GM19455 (cell line): ENCODE measurements around the gene GALNT15.
A peak's percentile ranks its signal among the peaks of the same experiment; 100 is the strongest.

Experiments
- ATAC-seq: cut with Tn5 transposase; IDR thresholded peaks from one replicate; pipeline ENCODE4 v1.9.1; 2021; ENCODE audit not compliant: unreplicated experiment

GALNT15 gene

DNA sequence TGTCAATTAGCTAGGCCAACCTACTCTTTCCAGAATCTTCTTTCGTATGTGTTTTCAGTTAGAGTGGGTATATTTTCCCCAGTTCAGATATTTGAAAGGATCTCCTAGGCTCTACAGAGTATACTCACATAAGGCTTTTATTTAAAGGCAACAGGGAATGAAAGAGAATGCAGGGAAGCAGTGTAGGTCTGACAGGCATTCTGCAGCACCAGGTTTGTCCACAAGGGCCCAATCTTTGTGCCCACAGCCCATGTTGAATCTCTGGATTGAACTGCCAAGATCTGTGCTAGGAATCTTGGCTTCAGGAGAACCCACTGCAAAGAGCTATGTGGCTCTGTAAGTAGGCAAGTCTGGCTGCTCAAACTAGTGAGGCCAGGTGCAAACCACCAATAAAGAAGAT, 24.2 kb upstream of the GALNT15 start:
- no peak for ATAC-seq

DNA sequence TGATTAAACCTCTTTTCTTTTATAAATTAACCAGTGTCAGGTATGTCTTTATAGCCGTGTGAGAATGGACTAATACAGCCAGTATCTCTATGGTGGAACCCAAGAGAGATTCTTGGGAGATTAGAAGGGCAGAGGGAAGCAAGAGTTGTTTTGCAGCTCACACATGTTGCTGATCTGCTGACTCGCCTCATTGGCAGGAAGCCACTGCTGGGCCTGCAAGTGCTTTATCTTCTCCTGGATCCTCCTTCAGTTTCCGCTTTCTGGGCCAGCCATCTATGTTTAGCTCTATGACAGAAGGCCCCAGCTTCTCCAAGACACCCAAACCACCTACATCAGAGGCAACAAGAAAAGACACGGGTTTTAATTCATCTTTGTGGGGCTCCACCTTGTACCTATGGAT, 23.4 kb upstream of the GALNT15 start:
- ATAC-seq, result no peak

DNA sequence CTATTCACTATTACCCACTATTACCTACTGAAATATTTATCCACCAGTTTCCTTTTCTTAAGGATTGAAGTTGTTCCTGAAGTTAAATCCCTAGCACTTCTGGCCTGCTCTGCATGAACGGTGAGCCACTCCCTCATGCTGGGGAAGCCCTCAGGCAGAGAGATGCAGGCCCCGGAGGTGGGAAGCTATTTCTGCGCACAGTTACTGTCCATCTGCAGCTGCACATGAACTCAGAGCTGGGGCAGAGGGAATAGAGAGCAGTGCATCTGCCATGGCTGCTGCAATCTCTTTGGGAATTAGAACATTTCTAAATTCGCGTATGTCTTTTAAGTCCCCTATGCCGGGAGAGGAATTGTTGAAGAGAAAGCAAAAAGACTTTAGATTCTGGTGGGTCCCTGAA, 6.3 kb upstream of the GALNT15 start:
- ATAC-seq, result no peak

DNA sequence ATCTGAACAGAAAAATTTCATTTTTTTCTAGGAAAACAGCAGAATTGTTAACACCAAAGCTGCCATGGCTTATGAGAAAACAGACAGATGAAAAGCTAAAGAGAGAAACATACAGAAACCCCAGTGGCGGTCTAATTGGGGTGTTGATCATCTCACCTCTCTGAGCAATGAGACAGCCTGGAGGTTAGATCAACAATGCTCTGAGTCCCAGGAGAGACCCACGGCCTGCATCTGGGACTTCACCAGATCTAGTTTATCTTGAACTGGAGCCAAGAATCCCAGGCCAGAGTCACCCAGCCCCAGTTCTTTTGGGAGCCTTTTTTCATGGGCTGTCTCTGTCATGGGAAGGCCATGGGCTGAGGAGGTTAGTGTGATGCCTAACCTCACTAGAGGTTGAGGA, 3.5 kb upstream of the GALNT15 start:
- ATAC-seq, result no peak

DNA sequence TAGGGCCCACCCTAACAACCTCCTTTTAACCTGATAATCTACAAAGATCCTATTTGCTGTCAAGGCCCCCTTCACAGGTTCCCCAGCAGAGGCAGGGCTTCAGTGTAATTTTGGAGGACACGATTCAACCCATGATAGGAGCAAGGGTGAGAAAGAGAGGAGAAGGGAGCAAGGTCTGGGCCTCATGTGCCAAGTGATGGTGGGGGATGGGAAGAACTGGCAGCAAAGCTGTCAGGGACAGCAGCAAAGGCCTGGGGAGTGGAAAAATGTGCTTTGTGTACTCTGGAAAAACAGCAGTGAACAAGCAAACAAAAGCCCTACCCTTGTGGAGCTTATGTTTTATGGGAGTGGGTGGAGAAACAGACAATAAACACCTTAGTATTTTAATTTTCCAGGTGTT, 2.7 kb upstream of the GALNT15 start:
- ATAC-seq, result no peak

DNA sequence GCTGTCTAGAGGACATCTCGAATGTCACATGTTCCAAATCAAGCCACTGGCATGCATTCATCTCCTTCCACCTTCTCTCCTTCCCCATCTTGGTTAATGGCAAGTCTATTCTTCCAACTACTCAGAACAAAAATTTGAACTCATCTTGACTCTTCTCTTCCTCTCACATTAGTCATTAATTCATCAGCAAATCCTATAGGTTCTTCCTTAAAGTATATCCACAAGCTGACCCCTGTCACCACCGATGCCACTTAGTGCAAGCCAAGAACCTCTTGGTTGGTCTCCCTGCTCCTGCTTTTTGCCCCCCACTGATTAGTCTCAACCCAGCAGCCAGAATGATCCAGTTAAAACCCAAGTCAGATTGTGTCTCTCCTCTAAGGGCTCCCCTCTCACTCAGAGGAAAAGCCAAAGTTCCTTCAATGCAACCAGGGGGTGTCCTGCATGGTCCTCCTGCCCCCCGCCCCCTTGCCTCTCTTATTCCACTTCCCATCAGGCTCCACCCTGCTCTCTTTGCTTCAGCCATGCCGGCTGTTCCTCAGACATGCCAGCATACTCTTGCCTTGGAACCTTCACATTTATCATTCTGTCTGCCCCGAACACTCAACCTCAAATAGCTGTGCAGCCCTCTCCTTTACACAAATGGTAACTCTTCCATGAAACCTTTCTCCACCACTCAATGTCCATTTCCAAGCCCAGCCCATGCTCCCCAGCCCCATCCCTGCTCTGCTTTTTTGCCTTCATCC, 1.0 kb upstream of the GALNT15 start:
- no peak for ATAC-seq

- ATAC-seq, result no peak
Measured at GRCh38 chr3:16174026-16174355, 489 bp upstream of the GALNT15 start.

GRCh38 chr3:16174976-16175901, 759 bp downstream of the GALNT15 start:
- ATAC-seq, result no peak

GRCh38 chr3:16176391-16177030, 2.0 kb downstream of the GALNT15 start:
- ATAC-seq, result no peak

DNA sequence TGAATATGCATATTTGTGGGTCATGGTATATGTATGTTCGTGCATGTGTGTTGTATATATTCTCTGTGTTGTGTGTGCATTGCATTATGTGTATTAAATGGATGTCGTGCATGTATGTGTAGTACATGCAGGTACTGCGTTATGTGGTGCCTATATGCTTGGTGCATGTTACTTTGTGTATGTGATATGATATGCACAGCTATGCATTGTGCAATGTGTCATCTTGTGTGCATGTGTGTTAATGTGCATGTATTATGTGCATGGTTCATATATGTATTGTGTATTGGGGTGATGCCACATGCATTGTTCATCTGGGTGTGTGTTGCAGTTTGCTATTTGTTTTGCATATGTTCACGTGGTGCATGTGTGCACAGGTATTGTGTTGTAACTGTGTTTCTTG, 2.9 kb downstream of the GALNT15 start:
- ATAC-seq, result no peak

DNA sequence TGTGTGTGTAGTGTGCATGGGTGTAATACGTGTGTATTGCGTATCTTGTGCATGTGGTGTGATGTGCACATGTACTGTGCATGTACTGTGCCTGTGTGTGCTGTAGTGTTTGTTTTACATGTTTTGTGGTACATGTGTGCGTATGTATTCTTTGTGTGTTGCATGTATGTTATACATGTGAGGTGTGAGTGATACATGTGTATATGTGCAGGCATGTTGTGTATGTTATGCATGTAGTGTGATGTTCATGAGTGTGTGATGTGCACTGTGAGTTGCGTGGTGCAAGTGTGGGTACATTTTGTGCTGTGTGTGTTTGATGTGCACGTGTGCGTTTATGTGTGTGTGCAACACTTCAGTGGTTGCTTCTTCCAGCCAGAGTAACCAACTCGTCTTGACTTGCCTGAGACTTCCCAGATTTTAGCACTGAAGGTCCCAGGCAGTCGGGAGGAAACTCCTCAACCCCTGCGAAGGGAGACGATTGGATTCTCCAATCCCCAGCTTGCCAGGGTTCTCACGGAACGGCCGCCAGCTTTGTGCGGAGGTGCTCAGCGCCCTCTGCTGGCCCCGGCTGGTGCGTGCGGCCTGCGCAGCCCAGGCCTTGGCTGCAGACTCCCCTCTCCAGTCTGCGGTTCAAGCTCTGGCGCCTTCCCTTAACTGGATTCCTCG, 3.6 kb downstream of the GALNT15 start:
- ATAC-seq, result peak; percentile 66

DNA sequence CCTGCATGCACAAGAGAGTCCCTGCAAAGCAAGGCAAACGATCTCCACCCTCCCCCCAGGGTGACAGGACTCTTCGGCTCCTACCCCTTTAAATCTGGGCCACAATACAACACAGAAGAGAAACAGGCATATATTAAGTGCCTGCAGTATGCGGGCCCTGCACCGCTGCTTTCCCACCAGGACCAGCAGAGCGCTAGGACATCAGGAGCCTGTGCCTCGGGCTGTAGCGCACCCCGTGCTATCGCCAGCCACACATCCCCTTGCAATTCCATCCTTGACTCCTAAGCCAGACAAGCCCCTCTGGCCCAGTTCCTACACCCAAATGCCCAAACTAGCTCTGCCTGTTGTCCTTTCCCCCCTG, 4.1 kb downstream of the GALNT15 start:
- peak; percentile 10 for ATAC-seq

DNA sequence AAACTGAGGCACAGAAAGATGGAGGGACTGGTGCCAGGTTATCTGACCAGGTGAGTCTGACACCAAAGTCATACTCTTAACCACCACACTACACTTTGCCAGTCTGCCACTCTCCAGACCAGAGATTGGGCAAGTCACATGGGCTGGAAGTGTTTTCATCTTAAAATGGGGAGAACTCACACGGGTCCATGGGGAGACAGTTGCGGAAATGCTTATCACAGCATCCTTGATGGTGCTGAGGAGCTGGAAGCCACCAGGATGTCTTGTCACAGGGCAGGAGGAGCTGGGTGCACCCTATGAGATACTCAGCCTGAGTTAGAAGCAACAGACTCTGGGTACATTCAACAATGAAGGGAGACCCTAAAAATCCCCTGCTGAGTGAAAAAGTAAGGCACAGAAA, 4.8 kb downstream of the GALNT15 start:
- no peak for ATAC-seq

- ATAC-seq, result no peak
Measured at GRCh38 chr3:16179771-16180736, 5.6 kb downstream of the GALNT15 start.

DNA sequence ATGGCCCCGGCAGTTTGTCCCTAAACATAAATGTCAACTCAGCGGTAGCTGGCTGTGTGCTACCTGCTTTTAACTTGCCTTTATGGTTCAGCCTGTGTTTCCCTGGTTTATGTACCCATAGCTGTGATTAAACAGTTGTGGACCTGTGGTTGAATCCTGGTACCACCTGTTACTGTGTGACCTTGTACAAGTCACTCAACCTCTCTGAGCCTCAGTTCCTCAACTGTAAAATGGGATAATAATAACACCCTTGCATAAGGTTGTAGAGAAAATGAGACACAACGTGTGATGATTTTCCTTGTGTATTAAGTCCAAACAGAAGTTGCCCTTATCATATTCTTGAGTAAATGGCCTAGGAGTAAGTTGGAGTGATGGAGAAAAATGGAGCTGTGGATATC, 6.3 kb downstream of the GALNT15 start:
- no peak for ATAC-seq

- ATAC-seq, result no peak
Measured at GRCh38 chr3:16181361-16181760, 6.9 kb downstream of the GALNT15 start.

GRCh38 chr3:16182183-16182582, 7.7 kb downstream of the GALNT15 start:
- no peak for ATAC-seq

- no peak for ATAC-seq
Measured at GRCh38 chr3:16182612-16183011, 8.1 kb downstream of the GALNT15 start.

- no peak for ATAC-seq
Measured at GRCh38 chr3:16183082-16183481, 8.6 kb downstream of the GALNT15 start.

DNA sequence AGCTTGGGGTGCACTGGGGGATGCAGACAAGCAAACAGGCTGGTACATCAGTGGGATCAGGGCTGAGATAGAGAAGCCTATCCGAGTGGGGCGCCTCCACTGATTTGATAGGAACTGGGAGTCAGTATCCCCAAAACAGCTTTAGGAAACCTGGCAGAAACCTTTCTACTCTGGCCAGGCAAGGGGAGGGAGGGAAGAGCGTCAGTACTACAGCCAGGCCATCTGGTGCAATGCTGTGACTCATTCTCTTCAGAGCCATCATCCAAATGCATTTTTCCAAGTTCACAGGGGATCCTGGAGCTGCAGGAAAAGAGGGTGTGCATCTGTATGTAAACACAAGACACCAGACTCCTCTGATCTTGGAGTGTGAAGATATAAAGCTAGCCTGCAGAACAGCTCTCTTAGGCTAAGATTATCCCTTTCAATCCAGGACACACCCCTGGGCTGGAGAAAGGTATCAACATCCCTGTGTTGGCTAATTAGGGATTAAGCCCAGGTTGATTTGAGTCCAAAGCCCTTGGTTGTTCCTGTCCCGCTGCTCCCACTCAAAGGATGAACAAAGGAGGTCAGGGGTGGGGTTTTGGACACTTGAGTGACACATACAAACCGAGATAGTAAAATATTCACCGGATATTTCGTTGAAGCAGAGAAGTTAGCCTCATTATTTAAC, 9.3 kb downstream of the GALNT15 start:
- no peak for ATAC-seq
